Neutrophil (primary cell): ENCODE results near the gene SLC17A3.

Experiments used
- H3K27ac ChIP-seq: fragments of 200-600 bp; sonication (generic); 2 replicates; pipeline ENCODE4 v1.5.1; 2016; ENCODE audit warnings: mild to moderate bottlenecking, moderate library complexity
- H3K27me3 ChIP-seq: fragments of 200-600 bp; sonication (generic); 2 replicates; pipeline ENCODE4 v1.6.0; 2016; ENCODE audit warnings: mild to moderate bottlenecking
- H3K36me3 ChIP-seq: fragments of 200-600 bp; sonication (generic); 2 replicates; pipeline ENCODE4 v1.5.1; 2017
- H3K4me1 ChIP-seq, 2 experiments: fragments of 200-600 bp in 1 of 2; sonication (generic) in 1 of 2; 1 replicate in 1 of 2; 2 replicates in 1 of 2; pipeline versions ENCODE4 v1.5.1 to v1.6.1; 2013 to 2016; ENCODE audit warnings: low read depth in 1 of 2, low read length in 1 of 2, mild to moderate bottlenecking in 1 of 2, moderate library complexity in 1 of 2; ENCODE audit not compliant: control insufficient read depth in 1 of 2, insufficient read depth in 1 of 2
- H3K4me3 ChIP-seq, 2 experiments: fragments of 200-600 bp in 1 of 2; sonication (generic) in 1 of 2; 1 replicate in 1 of 2; 2 replicates in 1 of 2; pipeline ENCODE4 v1.5.1; 2013 to 2016; ENCODE audit warnings: low read depth in 1 of 2, low read length in 1 of 2, mild to moderate bottlenecking in 1 of 2, moderate library complexity in 1 of 2
- H3K9me3 ChIP-seq: fragments of 200-600 bp; sonication (generic); 2 replicates; pipeline ENCODE4 v1.5.1; 2016
- CTCF ChIP-seq: fragments of 200-600 bp; sonication (generic); IDR thresholded peaks from 2 replicates; pipeline ENCODE4 v1.5.1; 2016; ENCODE audit warnings: antibody characterized with exemption

Gene SLC17A3

GRCh38 chr6:25903467-25904099, 29.5 kb upstream of the SLC17A3 start:
- TF ChIP-seq CTCF: no peak
- Histone ChIP-seq H3K4me3 (no peak overlapping the region), H3K27ac (no peak overlapping the region), H3K9me3 (no peaks in the 10 kb centered on the region), H3K36me3 (no peaks in the 10 kb centered on the region), H3K27me3 (no peaks in the 10 kb centered on the region), H3K4me1 (no peaks in the 10 kb centered on the region)

GRCh38 chr6:25902071-25902470, 28.0 kb upstream of the SLC17A3 start:
- Histone ChIP-seq H3K4me1 (no peaks in the 10 kb centered on the region), H3K4me3 (no peak overlapping the region), H3K36me3 (no peaks in the 10 kb centered on the region), H3K9me3 (no peaks in the 10 kb centered on the region), H3K27ac (no peak overlapping the region), H3K27me3 (no peaks in the 10 kb centered on the region)
- no peak for TF ChIP-seq CTCF

GRCh38 chr6:25900843-25901242, 26.8 kb upstream of the SLC17A3 start:
- no peaks in the 10 kb centered on the region for H3K9me3 ChIP-seq
- H3K27ac ChIP-seq: no peak overlapping the region
- no peaks in the 10 kb centered on the region for H3K27me3 ChIP-seq
- H3K4me1 ChIP-seq: no peaks in the 10 kb centered on the region
- no peaks in the 10 kb centered on the region for H3K36me3 ChIP-seq
- H3K4me3 ChIP-seq: no peak overlapping the region
- no peak for TF ChIP-seq CTCF

GRCh38 chr6:25899580-25900408, 25.8 kb upstream of the SLC17A3 start:
- H3K9me3 ChIP-seq: no peaks in the 10 kb centered on the region
- H3K4me3 ChIP-seq: no peak overlapping the region
- no peaks in the 10 kb centered on the region for H3K27me3 ChIP-seq
- H3K4me1 ChIP-seq: no peaks in the 10 kb centered on the region
- no peaks in the 10 kb centered on the region for H3K36me3 ChIP-seq
- TF ChIP-seq CTCF: no peak
- H3K27ac ChIP-seq: no peak overlapping the region

GRCh38 chr6:25899123-25899522, 25.1 kb upstream of the SLC17A3 start:
- no peaks in the 10 kb centered on the region for H3K9me3 ChIP-seq
- H3K27ac ChIP-seq: no peak overlapping the region
- no peaks in the 10 kb centered on the region for H3K27me3 ChIP-seq
- H3K4me3 ChIP-seq: no peak overlapping the region
- TF ChIP-seq CTCF: no peak
- no peaks in the 10 kb centered on the region for H3K4me1 ChIP-seq
- no peaks in the 10 kb centered on the region for H3K36me3 ChIP-seq
